OCI-LY7 (cell line): ENCODE data around the gene POLA1. TPM values are rescaled to one million over a fixed set of nuclear protein-coding genes. Genes with fewer than 3 reads are reported as not detected.

Experiments
- BruUV-seq: library from RNA; stranded (reverse); fragments of 400-500 nt; replicated peaks from 2 replicates; lab custom pipeline; 2021; lab: Mats Ljungman, UMichigan
- CTCF ChIA-PET: fragments of 300-600 bp; sonication (Branson Sonifier 250); formaldehyde crosslinking; loops from one replicate; lab custom pipeline; 2022; ENCODE audit warnings: antibody characterized with exemption; ENCODE audit not compliant: unreplicated experiment; lab: Charles Lee
- POLR2A ChIA-PET: fragments of 300-600 bp; sonication (Branson Sonifier 250); formaldehyde crosslinking; loops from one replicate; lab custom pipeline; 2022; ENCODE audit warnings: antibody characterized with exemption; lab: Charles Lee
- DNase-seq: peaks from one replicate; pipeline ENCODE4 v3.0.0-alpha.2; 2015; ENCODE audit warnings: low spot score
- H2AFZ ChIP-seq: fragments of 200-600 bp; sonication (generic), shearing (Covaris generic); 2 replicates; pipeline ENCODE4 v1.6.1; 2014; ENCODE audit warnings: mild to moderate bottlenecking, antibody characterized with exemption, low read length, moderate library complexity
- H3K27ac ChIP-seq: fragments of 200-600 bp; sonication (generic); 2 replicates; pipeline ENCODE4 v1.5.1; 2014; ENCODE audit warnings: mixed run types, low read depth, mild to moderate bottlenecking, moderate library complexity, low read length, inconsistent platforms; ENCODE audit not compliant: poor library complexity, severe bottlenecking
- H3K36me3 ChIP-seq: fragments of 200-600 bp; sonication (generic); 2 replicates; pipeline ENCODE4 v1.6.1; 2014; ENCODE audit warnings: mild to moderate bottlenecking, antibody characterized with exemption, low read length, moderate library complexity, mixed read lengths; ENCODE audit not compliant: insufficient read depth
- H3K4me1 ChIP-seq: fragments of 200-600 bp; sonication (generic); 2 replicates; pipeline ENCODE4 v1.5.1; 2014; ENCODE audit warnings: mild to moderate bottlenecking, low read length; ENCODE audit not compliant: insufficient read depth, poor library complexity, severe bottlenecking
- H3K4me2 ChIP-seq: fragments of 200-600 bp; sonication (generic); 2 replicates; pipeline ENCODE4 v1.6.1; 2014; ENCODE audit warnings: mild to moderate bottlenecking, low read length
- H3K4me3 ChIP-seq: fragments of 200-600 bp; sonication (generic); 2 replicates; pipeline ENCODE4 v1.5.1; 2014; ENCODE audit warnings: mild to moderate bottlenecking, low read depth, low read length; ENCODE audit not compliant: poor library complexity, severe bottlenecking
- H3K79me2 ChIP-seq: fragments of 200-600 bp; sonication (generic); 2 replicates; pipeline ENCODE4 v1.6.1; 2016; ENCODE audit warnings: low read depth, mild to moderate bottlenecking, low read length, moderate library complexity, mixed read lengths; ENCODE audit not compliant: insufficient read depth
- H3K9me2 ChIP-seq: fragments of 200-600 bp; sonication (generic); 2 replicates; pipeline ENCODE4 v1.6.1; 2016; ENCODE audit warnings: mild to moderate bottlenecking, low read length, mixed read lengths; ENCODE audit not compliant: insufficient read depth
- H3K9me3 ChIP-seq: fragments of 200-600 bp; sonication (generic); 2 replicates; pipeline ENCODE4 v1.6.1; 2014; ENCODE audit warnings: mild to moderate bottlenecking, mixed run types, low read length, mixed read lengths
- H4K20me1 ChIP-seq: fragments of 200-600 bp; sonication (generic); 2 replicates; pipeline ENCODE4 v1.6.1; 2014; ENCODE audit warnings: mild to moderate bottlenecking, antibody characterized with exemption, low read length, moderate library complexity, mixed read lengths; ENCODE audit not compliant: insufficient read depth
- CTCF ChIP-seq: fragments of 200-600 bp; sonication (generic); conservative IDR thresholded peaks from 2 replicates; pipeline ENCODE4 v1.5.1; 2014; ENCODE audit warnings: mild to moderate bottlenecking, antibody characterized with exemption, low read length, moderate library complexity, mixed read lengths
- EZH2phosphoT487 ChIP-seq: fragments of 200-600 bp; sonication (generic); IDR thresholded peaks from 2 replicates; pipeline ENCODE4 v1.6.1; 2018; ENCODE audit warnings: low read depth, borderline replicate concordance, mild to moderate bottlenecking, mixed run types, antibody characterized with exemption, low read length, moderate library complexity, mixed read lengths
- intact Hi-C: fragments of 100-400 bp; cut with micrococcal nuclease; formaldehyde crosslinking; loops from one replicate; pipeline ENCODE4 v1.10.0; 2022; ENCODE audit not compliant: unreplicated experiment
- total RNA-seq, 2 experiments: library from RNA; depleted of rRNA in 1 of 2; stranded (reverse); fragments of >200 nt in 1 of 2; shearing (Covaris generic) in 1 of 2; gene quantifications; 2 replicates each; pipeline ENCODE4 v1.2.3, GENCODE V29; 2014 to 2022

Gene POLA1
- total RNA-seq, 2 experiments from 2014 or later, result 58.0 to 65.1 TPM

GRCh38 chrX:24760363-24761000 is 66.8 kb downstream of the POLA1 start:
- Histone ChIP-seq H3K79me2 (no peaks in the 10 kb centered on the region), H3K9me2 (no peaks in the 10 kb centered on the region), H3K4me1 (no peaks in the 10 kb centered on the region), H2AFZ (no peak overlapping the region), H3K9me3 (no peaks in the 10 kb centered on the region), H3K4me2 (no peak overlapping the region), H3K36me3 (peaks cover 87% of the 10 kb centered on the region), H3K27ac (no peak overlapping the region), H4K20me1 (no peaks in the 10 kb centered on the region), H3K4me3 (no peak overlapping the region)
- POLR2A ChIA-PET, result no interaction called here
- no peak for DNase-seq
- intact Hi-C loops, result no loop called here
- no TSS peak for BruUV-seq
- CTCF ChIA-PET, result no interaction called here
- no peak for TF ChIP-seq CTCF
- no peak for TF ChIP-seq EZH2phosphoT487

GRCh38 chrX:24761306-24761705 is 67.6 kb downstream of the POLA1 start:
- Histone ChIP-seq H3K27ac (no peak overlapping the region), H3K4me1 (no peaks in the 10 kb centered on the region), H2AFZ (no peak overlapping the region), H3K36me3 (peaks cover 89% of the 10 kb centered on the region), H3K4me2 (no peak overlapping the region), H4K20me1 (no peaks in the 10 kb centered on the region), H3K4me3 (no peak overlapping the region), H3K9me3 (no peaks in the 10 kb centered on the region), H3K9me2 (no peaks in the 10 kb centered on the region), H3K79me2 (no peaks in the 10 kb centered on the region)
- TF ChIP-seq CTCF (no peak), EZH2phosphoT487 (no peak)
- BruUV-seq, result no TSS peak
- intact Hi-C loops, result no loop called here
- no peak for DNase-seq
- ChIA-PET CTCF (no interaction called here), POLR2A (no interaction called here)

GRCh38 chrX:24763989-24764388 is 70.3 kb downstream of the POLA1 start:
- Histone ChIP-seq H3K36me3 (peaks cover 97% of the 10 kb centered on the region), H4K20me1 (no peaks in the 10 kb centered on the region), H3K4me2 (no peak overlapping the region), H3K9me3 (no peaks in the 10 kb centered on the region), H2AFZ (no peak overlapping the region), H3K9me2 (no peaks in the 10 kb centered on the region), H3K4me1 (no peaks in the 10 kb centered on the region), H3K79me2 (no peaks in the 10 kb centered on the region), H3K4me3 (no peak overlapping the region), H3K27ac (no peak overlapping the region)
- intact Hi-C loops, result no loop called here
- no peak for DNase-seq
- ChIA-PET POLR2A (interaction anchor here (0.7 to 0.8 kb wide), 2 partner anchors 14 to 18 kb away, joined by 3 to 4 read pairs; no protein-coding TSS in a partner anchor), CTCF (no interaction called here)
- TF ChIP-seq CTCF, result no peak
- TF ChIP-seq EZH2phosphoT487, result no peak
- no TSS peak for BruUV-seq
